Right lobe of liver (tissue), 6 donors: ENCODE data around the gene TUBB2B. TPM values are rescaled to one million over a fixed set of nuclear protein-coding genes. Genes with fewer than 3 reads are reported as not detected.

Source experiments
- ATAC-seq, 4 donors: fragments of 200-7000 bp; cut with Tn5 transposase; one replicate each; pipeline ENCODE4 v1.9.1; 2020; ENCODE audit warnings: mild to moderate bottlenecking in 4 of 4, moderate library complexity in 4 of 4
- DNase-seq, 3 donors: peaks; one replicate each; pipeline ENCODE4 v3.0.0-alpha.2; 2020
- H3K27ac ChIP-seq, 3 donors: fragments of 200-600 bp; one replicate each; pipeline ENCODE4 v1.8.0; 2022
- H3K27me3 ChIP-seq, 2 donors: fragments of 200-600 bp; one replicate each; pipeline ENCODE4 v1.8.0; 2022
- H3K36me3 ChIP-seq, 4 donors: fragments of 200-600 bp; sonication (generic) in 1 of 4; one replicate each; pipeline versions ENCODE4 v1.5.1 to v1.8.0; 2017 to 2022; ENCODE audit warnings: control low read depth in 1 of 4
- H3K4me1 ChIP-seq, 4 donors: fragments of 200-600 bp; sonication (generic) in 1 of 4; one replicate each; pipeline versions ENCODE4 v1.5.1 to v1.8.0; 2017 to 2022; ENCODE audit warnings: control low read depth in 1 of 4
- H3K4me3 ChIP-seq, 3 donors: fragments of 200-600 bp; one replicate each; pipeline ENCODE4 v1.8.0; 2022
- H3K9me3 ChIP-seq, 4 donors: fragments of 200-600 bp; sonication (generic) in 1 of 4; one replicate each; pipeline versions ENCODE4 v1.5.1 to v1.8.0; 2017 to 2022; ENCODE audit warnings: control low read depth in 1 of 4
- POLR2A ChIP-seq: fragments of 450-650 bp; IDR thresholded peaks from one replicate; pipeline ENCODE4 v1.6.1; 2017; ENCODE audit warnings: antibody characterized with exemption, mild to moderate bottlenecking
- WGBS: methylation state at CpG from one replicate; pipeline ENCODE4 v1.1.6; 2018; ENCODE audit warnings: low coverage, low lambda C conversion rate; ENCODE audit not compliant: insufficient coverage; ENCODE audit errors: missing lambda C conversion rate; 5-methylcytosine and 5-hydroxymethylcytosine counted together
- intact Hi-C, 2 donors: fragments of 100-400 bp; cut with DNase I; formaldehyde crosslinking; loops; one replicate each; pipeline versions ENCODE4 v1.11.2 to v1.14.1; 2022
- total RNA-seq, 6 experiments: library from RNA; depleted of rRNA in 2 of 6; stranded (reverse); fragments of >200 nt in 2 of 6; fragmentation: NEBNext Ultra II Directional in 3 of 6; extraction: Animal tissue kit (Norgen Biotek cat#: 25700) in 3 of 6; gene quantifications; one replicate each; pipeline versions ENCODE4 v1.1.0 to v1.2.4, GENCODE V29; 2016 to 2023
- TF ChIP-seq, protein P1 (sequence below), 4 donors: fragments of 200-600 bp in 3 of 4; fragments of 450-650 bp in 1 of 4; IDR thresholded peaks; one replicate each; pipeline versions ENCODE4 v1.5.1 to v1.8.0; 2016 to 2022; ENCODE audit warnings: antibody characterized with exemption in 4 of 4, mild to moderate bottlenecking in 2 of 4
- donor health status: DM: no; HTN: yes; CAD: no.
- donor health status: DM: no; HTN: no; CAD: no.
- donor health status: DM: no; HTN: no; CAD: no.
- donor health status: DM: no; HTN: yes; CAD: no.
- donor health status: DM: no; HTN: yes; CAD: no.

The TUBB2B gene
- total RNA-seq, 6 experiments from 2014 or later, result 1.0 to 3.9 (median 2.5) TPM

GRCh38 chr6:3265671-3266070 lies 38.2 kb upstream of the TUBB2B start:
- Histone ChIP-seq H3K9me3 (no peaks in the 10 kb centered on the region), H3K27me3 (no peaks in the 10 kb centered on the region), H3K36me3 (peaks cover 0 to 14% (median under 1%) of the 10 kb centered on the region in 4 donors), H3K4me3 (no peak overlapping the region), H3K27ac (no peak overlapping the region), H3K4me1 (peaks cover 0 to 21% (median 9%) of the 10 kb centered on the region in 4 donors)
- DNase-seq, result no peak
- no peak for ATAC-seq
- 62% methylated on average over 7 of the region's 9 CpGs for WGBS
- no peak for TF ChIP-seq POLR2A
- TF ChIP-seq, protein P1, sequence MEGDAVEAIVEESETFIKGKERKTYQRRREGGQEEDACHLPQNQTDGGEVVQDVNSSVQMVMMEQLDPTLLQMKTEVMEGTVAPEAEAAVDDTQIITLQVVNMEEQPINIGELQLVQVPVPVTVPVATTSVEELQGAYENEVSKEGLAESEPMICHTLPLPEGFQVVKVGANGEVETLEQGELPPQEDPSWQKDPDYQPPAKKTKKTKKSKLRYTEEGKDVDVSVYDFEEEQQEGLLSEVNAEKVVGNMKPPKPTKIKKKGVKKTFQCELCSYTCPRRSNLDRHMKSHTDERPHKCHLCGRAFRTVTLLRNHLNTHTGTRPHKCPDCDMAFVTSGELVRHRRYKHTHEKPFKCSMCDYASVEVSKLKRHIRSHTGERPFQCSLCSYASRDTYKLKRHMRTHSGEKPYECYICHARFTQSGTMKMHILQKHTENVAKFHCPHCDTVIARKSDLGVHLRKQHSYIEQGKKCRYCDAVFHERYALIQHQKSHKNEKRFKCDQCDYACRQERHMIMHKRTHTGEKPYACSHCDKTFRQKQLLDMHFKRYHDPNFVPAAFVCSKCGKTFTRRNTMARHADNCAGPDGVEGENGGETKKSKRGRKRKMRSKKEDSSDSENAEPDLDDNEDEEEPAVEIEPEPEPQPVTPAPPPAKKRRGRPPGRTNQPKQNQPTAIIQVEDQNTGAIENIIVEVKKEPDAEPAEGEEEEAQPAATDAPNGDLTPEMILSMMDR (IDR thresholded peaks at IDR 0.05), result no peak
- intact Hi-C loops, result no loop called here

DNA sequence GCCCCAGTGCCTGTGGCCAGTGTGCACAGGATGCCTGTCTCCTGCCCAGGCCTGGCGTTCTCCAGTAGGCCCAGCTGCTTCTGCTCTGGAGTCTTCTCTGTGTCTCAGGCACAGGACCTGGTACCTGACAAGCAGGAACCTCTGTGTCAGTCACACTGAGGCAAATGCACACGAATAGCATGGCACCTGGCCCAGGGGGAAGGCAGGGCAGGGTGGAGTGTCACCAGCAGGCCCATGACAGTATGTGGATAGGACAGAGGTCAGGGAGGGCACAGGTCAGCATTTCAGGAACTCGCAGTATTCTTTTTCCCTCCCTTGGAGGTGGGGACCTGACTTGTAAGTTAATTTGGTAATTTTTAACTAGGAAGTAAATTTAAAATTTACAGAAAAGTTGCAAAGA lies 36.9 kb upstream of the TUBB2B start:
- intact Hi-C loops, result no loop called here
- no peak for TF ChIP-seq POLR2A
- Histone ChIP-seq H3K36me3 (peaks cover 0 to 11% (median 0%) of the 10 kb centered on the region in 4 donors), H3K9me3 (no peaks in the 10 kb centered on the region), H3K4me3 (no peak overlapping the region), H3K27ac (peak overlapping the region in 1 of 3 donors; percentile 29), H3K4me1 (peaks cover 0 to 30% (median 15%) of the 10 kb centered on the region in 4 donors), H3K27me3 (no peaks in the 10 kb centered on the region)
- 14% methylated on average over 2 of the region's 3 CpGs for WGBS
- peak; percentile 79 to 87 (median 84) for DNase-seq
- peak; percentile 78 to 86 (median 84) for ATAC-seq

DNA sequence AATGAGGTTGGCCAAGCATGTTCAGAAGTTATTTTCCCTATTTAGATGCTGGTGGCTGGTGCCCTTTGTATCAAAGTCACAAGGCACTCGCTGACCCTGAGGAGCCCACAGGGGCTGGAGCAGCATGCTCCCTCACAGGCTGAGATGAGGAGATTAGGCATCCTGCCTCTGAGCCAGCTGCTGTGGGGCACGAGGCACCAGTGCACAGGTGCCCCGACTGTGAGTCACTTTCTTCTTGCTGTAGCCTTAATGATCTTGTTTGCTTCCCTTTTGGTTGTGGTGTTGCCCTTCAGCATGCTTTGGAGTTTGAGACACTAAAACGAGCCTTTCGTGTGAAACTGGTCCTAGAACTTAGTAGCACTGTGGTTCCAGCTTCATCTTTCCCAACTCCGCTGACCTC lies 35.6 kb upstream of the TUBB2B start:
- H3K4me1 ChIP-seq, result peaks cover 0 to 30% (median 15%) of the 10 kb centered on the region in 4 donors
- ATAC-seq (no peak), DNase-seq (no peak)
- H3K27me3 ChIP-seq, result no peaks in the 10 kb centered on the region
- intact Hi-C loops, result no loop called here
- TF ChIP-seq, protein P1 (IDR thresholded peaks at IDR 0.05), result no peak
- no peak for TF ChIP-seq POLR2A
- no peak overlapping the region for H3K27ac ChIP-seq
- no peaks in the 10 kb centered on the region for H3K9me3 ChIP-seq
- 86% methylated on average over 2 of the region's 6 CpGs for WGBS
- H3K36me3 ChIP-seq, result peaks cover 0 to 5% (median 0%) of the 10 kb centered on the region in 4 donors
- no peak overlapping the region for H3K4me3 ChIP-seq

DNA sequence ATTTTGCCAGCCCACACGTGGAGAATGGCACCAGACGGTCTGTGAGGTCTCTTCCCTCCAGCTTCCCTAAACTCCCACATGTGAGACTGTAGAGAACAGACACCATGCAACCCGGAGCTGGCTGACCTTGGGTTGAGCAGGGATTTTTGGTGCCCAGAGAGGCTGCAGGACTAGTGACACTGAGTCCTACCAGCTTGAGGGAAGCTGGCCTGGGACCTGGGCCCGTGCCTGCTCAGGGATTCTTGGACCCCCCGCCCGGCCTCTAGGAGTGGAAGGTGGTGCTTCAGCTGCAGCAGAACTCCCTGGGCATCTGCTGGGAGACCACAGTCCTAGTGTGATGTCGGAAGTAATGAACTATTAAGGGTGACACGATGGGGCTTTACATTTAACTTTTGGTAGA lies 34.5 kb upstream of the TUBB2B start:
- no peak for ATAC-seq
- no peak overlapping the region for H3K27ac ChIP-seq
- DNase-seq, result no peak
- no peak overlapping the region for H3K4me3 ChIP-seq
- TF ChIP-seq, protein P1 (IDR thresholded peaks at IDR 0.05), result no peak
- no peak for TF ChIP-seq POLR2A
- 42% methylated on average over 5 of the region's 8 CpGs for WGBS
- no peaks in the 10 kb centered on the region for H3K9me3 ChIP-seq
- intact Hi-C loops, result no loop called here
- no peaks in the 10 kb centered on the region for H3K27me3 ChIP-seq
- H3K36me3 ChIP-seq, result peaks cover 0 to 5% (median 0%) of the 10 kb centered on the region in 4 donors
- H3K4me1 ChIP-seq, result peaks cover 0 to 30% (median 15%) of the 10 kb centered on the region in 4 donors

GRCh38 chr6:3261518-3261820 lies 34.0 kb upstream of the TUBB2B start:
- no peak for DNase-seq

More at GRCh38 chr6:3261518-3261820, 34.0 kb upstream of the TUBB2B start:
- ATAC-seq, result no peak
- WGBS, result 0% methylated on average over 1 of the region's 6 CpGs
- Histone ChIP-seq H3K4me1 (peaks cover 0 to 30% (median 15%) of the 10 kb centered on the region in 4 donors), H3K9me3 (no peaks in the 10 kb centered on the region), H3K27me3 (no peaks in the 10 kb centered on the region), H3K27ac (no peak overlapping the region), H3K36me3 (peaks cover 0 to 5% (median 0%) of the 10 kb centered on the region in 4 donors), H3K4me3 (no peak overlapping the region)
- intact Hi-C loops, result no loop called here
- TF ChIP-seq, protein P1 (IDR thresholded peaks at IDR 0.05), result no peak
- TF ChIP-seq POLR2A, result no peak
